NB4 (cell line): ENCODE measurements around the gene FMN1.

Experiments used
- MYC ChIP-seq: IDR thresholded peaks from 2 replicates; pipeline ENCODE4 v1.6.1; 2011; ENCODE audit warnings: low read depth, low read length
- POLR2A ChIP-seq: IDR thresholded peaks from 2 replicates; pipeline ENCODE4 v1.6.1; 2011; ENCODE audit warnings: mild to moderate bottlenecking; ENCODE audit not compliant: insufficient read length; ENCODE audit errors: extremely low read depth
- TF ChIP-seq, protein P1 (sequence below): IDR thresholded peaks from one replicate; pipeline ENCODE4 v1.5.1; 2012; ENCODE audit warnings: low read depth, low read length
- TF ChIP-seq, protein P2 (sequence below): IDR thresholded peaks from 2 replicates; pipeline ENCODE4 v1.6.1; 2011; ENCODE audit warnings: low read depth, low read length

DNA sequence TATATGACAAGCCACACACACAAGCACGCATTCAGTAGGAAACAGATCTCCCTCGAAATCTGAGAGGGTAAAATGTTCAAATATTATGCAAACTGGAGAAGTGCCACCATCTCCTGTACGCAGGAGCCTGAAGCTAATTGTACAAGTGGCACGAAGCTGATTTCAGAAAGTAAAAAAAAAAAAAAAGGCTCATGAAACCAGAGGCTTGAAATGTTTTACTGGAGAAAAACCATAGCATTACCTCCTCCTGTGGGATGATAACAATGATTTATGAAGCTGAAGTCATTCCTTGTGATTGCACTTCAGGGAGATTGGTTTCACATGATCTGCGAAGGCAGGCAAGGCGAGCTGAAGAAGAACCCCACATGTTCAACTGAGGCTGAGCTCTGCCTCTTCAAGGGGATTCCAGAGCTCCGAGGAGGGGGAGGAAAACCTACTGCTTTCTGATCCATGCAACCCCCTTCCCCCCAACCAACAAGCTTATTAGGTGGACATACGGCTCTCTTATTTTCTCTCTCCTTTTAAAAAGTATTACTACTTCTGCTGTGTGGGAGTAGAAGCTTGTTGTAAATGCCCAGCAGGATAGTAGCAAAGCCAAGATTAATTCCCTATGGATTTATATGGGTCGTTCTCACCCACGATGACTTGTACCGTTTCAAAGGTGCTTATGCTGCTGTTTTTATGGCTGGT lies 375.6 kb downstream of the FMN1 start:
- TF ChIP-seq, protein P1, sequence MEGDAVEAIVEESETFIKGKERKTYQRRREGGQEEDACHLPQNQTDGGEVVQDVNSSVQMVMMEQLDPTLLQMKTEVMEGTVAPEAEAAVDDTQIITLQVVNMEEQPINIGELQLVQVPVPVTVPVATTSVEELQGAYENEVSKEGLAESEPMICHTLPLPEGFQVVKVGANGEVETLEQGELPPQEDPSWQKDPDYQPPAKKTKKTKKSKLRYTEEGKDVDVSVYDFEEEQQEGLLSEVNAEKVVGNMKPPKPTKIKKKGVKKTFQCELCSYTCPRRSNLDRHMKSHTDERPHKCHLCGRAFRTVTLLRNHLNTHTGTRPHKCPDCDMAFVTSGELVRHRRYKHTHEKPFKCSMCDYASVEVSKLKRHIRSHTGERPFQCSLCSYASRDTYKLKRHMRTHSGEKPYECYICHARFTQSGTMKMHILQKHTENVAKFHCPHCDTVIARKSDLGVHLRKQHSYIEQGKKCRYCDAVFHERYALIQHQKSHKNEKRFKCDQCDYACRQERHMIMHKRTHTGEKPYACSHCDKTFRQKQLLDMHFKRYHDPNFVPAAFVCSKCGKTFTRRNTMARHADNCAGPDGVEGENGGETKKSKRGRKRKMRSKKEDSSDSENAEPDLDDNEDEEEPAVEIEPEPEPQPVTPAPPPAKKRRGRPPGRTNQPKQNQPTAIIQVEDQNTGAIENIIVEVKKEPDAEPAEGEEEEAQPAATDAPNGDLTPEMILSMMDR: no peak
- TF ChIP-seq POLR2A (no peak), MYC (no peak)
- TF ChIP-seq, protein P2, sequence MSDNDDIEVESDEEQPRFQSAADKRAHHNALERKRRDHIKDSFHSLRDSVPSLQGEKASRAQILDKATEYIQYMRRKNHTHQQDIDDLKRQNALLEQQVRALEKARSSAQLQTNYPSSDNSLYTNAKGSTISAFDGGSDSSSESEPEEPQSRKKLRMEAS: no peak
